ENCODE results near the gene RMND5A. TPM values are rescaled to one million over a fixed set of nuclear protein-coding genes. Genes with fewer than 3 reads are reported as not detected.

Gene RMND5A
- total RNA-seq, 1 experiment from 2014 or later = 41.0 TPM

- no TSS peak for BruUV-seq (replicated peaks)
- peaks cover 30% of the 10 kb centered on the region for H3K36me3 Mint-ChIP-seq (ENCODE audit: insufficient read depth, unreplicated experiment)
- no peaks in the 10 kb centered on the region for H3K27me3 Mint-ChIP-seq (ENCODE audit: insufficient read depth, unreplicated experiment)
Observed at GRCh38 chr2:86760371-86760770, 40.3 kb downstream of the RMND5A start.

GRCh38 chr2:86764661-86765309, 44.7 kb downstream of the RMND5A start:
- DNase-seq (ENCODE audit: unreplicated experiment) = peak; percentile 47
- ChIA-PET POLR2A (interaction anchor here (0.6 kb wide), 1 partner anchor 583 kb away, joined by 3 read pairs; no protein-coding TSS in a partner anchor), CTCF (interaction anchor here (0.7 to 4.0 kb wide), 25 partner anchors 8 to 927 kb away, joined by 3 to 50 read pairs (median 4); no protein-coding TSS in a partner anchor)
- Mint-ChIP-seq H3K4me1 (ENCODE audit: insufficient read depth, unreplicated experiment) (no peaks in the 10 kb centered on the region), H3K9me3 (ENCODE audit: unreplicated experiment) (no peaks in the 10 kb centered on the region), H3K27me3 (ENCODE audit: insufficient read depth, unreplicated experiment) (no peaks in the 10 kb centered on the region), H3K4me3 (ENCODE audit: unreplicated experiment) (no peak overlapping the region), H3K36me3 (ENCODE audit: insufficient read depth, unreplicated experiment) (peaks cover 42% of the 10 kb centered on the region), H3K27ac (ENCODE audit: low read depth, unreplicated experiment) (no peak overlapping the region)
- TF ChIP-seq CTCF (IDR thresholded peaks at IDR 0.05; ENCODE audit: unreplicated experiment) = peak; percentile 49
- no TSS peak for BruUV-seq (replicated peaks)
- intact Hi-C loops (cut with micrococcal nuclease) = loop anchor here (5.0 kb wide), 1 partner anchor 142 kb away; the partner anchor contains the start of gene RNF103

More at GRCh38 chr2:86760371-86760770, 40.3 kb downstream of the RMND5A start:
- POLR2A ChIA-PET = no interaction called here
- no peaks in the 10 kb centered on the region for H3K4me1 Mint-ChIP-seq (ENCODE audit: insufficient read depth, unreplicated experiment)
- no peaks in the 10 kb centered on the region for H3K9me3 Mint-ChIP-seq (ENCODE audit: unreplicated experiment)
- no peak overlapping the region for H3K4me3 Mint-ChIP-seq (ENCODE audit: unreplicated experiment)
- no peak for TF ChIP-seq CTCF (IDR thresholded peaks at IDR 0.05; ENCODE audit: unreplicated experiment)
- no peak for DNase-seq (ENCODE audit: unreplicated experiment)
- intact Hi-C loops (cut with micrococcal nuclease) = loop anchor here (5.0 kb wide), 1 partner anchor 138 kb away; the partner anchor contains the start of gene RNF103
- no peak overlapping the region for H3K27ac Mint-ChIP-seq (ENCODE audit: low read depth, unreplicated experiment)
- CTCF ChIA-PET = interaction anchor here (0.6 to 1.2 kb wide), 2 partner anchors 27 to 40 kb away, joined by 3 to 4 read pairs; no protein-coding TSS in a partner anchor

DNA sequence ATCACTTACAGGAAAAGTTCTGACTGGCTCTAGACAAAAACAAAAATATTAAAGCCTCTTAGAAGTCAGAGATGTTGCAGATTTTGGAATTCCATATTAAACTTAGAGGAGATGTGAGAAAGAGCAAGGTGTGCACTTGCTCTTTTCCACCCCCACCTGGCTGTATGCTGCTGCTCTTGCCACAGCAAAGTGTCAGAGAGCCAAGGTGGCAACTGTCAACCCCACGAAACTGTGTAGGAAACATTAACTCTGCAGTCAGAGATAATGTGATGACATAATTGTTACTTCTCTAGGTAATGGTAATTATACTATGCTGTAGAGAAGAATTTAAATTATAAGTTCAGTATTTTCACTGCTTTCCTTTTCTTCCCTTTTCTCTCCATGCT, 45.2 kb downstream of the RMND5A start:
- Mint-ChIP-seq H3K4me1 (ENCODE audit: insufficient read depth, unreplicated experiment) (no peaks in the 10 kb centered on the region), H3K36me3 (ENCODE audit: insufficient read depth, unreplicated experiment) (peaks cover 44% of the 10 kb centered on the region), H3K27me3 (ENCODE audit: insufficient read depth, unreplicated experiment) (no peaks in the 10 kb centered on the region), H3K27ac (ENCODE audit: low read depth, unreplicated experiment) (no peak overlapping the region), H3K4me3 (ENCODE audit: unreplicated experiment) (no peak overlapping the region), H3K9me3 (ENCODE audit: unreplicated experiment) (no peaks in the 10 kb centered on the region)
- intact Hi-C loops (cut with micrococcal nuclease) = no loop called here
- TF ChIP-seq CTCF (IDR thresholded peaks at IDR 0.05; ENCODE audit: unreplicated experiment) = no peak
- no TSS peak for BruUV-seq (replicated peaks)
- no peak for DNase-seq (ENCODE audit: unreplicated experiment)
- ChIA-PET POLR2A (interaction anchor here (0.6 kb wide), 1 partner anchor 584 kb away, joined by 3 read pairs; no protein-coding TSS in a partner anchor), CTCF (interaction anchor here (0.6 to 4.0 kb wide), 23 partner anchors 8 to 466 kb away, joined by 3 to 50 read pairs (median 4); no protein-coding TSS in a partner anchor)

GRCh38 chr2:86768189-86768949, 48.3 kb downstream of the RMND5A start:
- Mint-ChIP-seq H3K36me3 (ENCODE audit: insufficient read depth, unreplicated experiment) (peaks cover 65% of the 10 kb centered on the region), H3K27me3 (ENCODE audit: insufficient read depth, unreplicated experiment) (no peaks in the 10 kb centered on the region), H3K4me3 (ENCODE audit: unreplicated experiment) (no peak overlapping the region), H3K27ac (ENCODE audit: low read depth, unreplicated experiment) (no peak overlapping the region), H3K4me1 (ENCODE audit: insufficient read depth, unreplicated experiment) (no peaks in the 10 kb centered on the region), H3K9me3 (ENCODE audit: unreplicated experiment) (no peaks in the 10 kb centered on the region)
- POLR2A ChIA-PET = no interaction called here
- no peak for DNase-seq (ENCODE audit: unreplicated experiment)
- CTCF ChIA-PET = no interaction called here
- no TSS peak for BruUV-seq (replicated peaks)
- intact Hi-C loops (cut with micrococcal nuclease) = no loop called here
- TF ChIP-seq CTCF (IDR thresholded peaks at IDR 0.05; ENCODE audit: unreplicated experiment) = no peak
